Measurements from ENCODE around the gene CCDC12. TPM values are rescaled to one million over a fixed set of nuclear protein-coding genes. Genes with fewer than 3 reads are reported as not detected.

Gene CCDC12
- total RNA-seq, 1 donor from 2014 or later: 30.9 TPM

DNA sequence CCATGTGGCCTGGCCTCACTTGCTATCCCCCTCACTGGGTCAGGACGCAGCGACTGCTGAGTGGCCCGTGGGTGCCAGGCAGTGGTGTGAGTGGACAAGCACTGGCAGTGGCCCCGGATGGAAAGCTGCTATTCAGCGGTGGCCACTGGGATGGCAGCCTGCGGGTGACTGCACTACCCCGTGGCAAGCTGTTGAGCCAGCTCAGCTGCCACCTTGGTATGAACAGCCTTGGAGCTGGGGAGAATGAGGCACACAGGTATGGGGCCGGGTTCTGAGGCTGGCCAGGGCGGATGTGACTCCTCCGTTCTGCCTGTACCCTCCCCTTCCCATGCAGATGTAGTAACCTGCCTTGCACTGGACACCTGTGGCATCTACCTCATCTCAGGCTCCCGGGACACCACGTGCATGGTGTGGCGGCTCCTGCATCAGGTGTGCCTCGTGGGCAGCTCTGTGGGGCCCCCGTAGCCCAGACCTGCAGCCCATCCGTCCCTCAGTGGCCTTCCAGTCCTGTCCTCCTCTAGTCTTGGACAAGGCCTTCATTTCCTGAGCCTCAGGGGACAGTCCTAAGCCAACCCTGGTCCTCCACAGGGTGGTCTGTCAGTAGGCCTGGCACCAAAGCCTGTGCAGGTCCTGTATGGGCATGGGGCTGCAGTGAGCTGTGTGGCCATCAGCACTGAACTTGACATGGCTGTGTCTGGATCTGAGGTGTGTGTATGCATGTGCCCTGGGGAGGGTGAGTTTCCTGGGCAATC lies 31.1 kb upstream of the CCDC12 start:
- DNase-seq: no peak

DNA sequence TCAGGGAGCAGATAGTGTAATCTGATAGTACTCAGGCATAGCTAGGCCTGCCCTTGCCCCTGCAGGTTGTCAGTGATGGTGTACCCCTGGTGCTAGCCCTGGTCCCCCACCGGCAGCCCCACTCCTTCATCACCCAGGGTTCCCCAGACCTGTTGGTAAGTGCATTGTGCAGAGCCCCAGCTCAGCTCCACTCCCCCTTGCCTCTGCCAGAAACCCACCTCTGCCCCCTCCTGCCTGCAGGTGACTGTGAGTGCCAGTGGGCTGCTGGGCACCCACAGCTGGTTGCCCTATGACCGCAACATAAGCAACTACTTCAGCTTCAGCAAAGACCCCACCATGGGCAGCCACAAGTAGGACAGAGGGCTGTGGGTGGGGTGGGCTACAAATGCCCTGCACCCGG lies 30.5 kb upstream of the CCDC12 start:
- DNase-seq: no peak

GRCh38 chr3:47006145-47006651 lies 29.7 kb upstream of the CCDC12 start:
- DNase-seq: no peak

GRCh38 chr3:47005212-47006144 lies 28.9 kb upstream of the CCDC12 start:
- no peak for DNase-seq

GRCh38 chr3:47004369-47005211 lies 28.0 kb upstream of the CCDC12 start:
- DNase-seq: no peak

GRCh38 chr3:47003461-47004368 lies 27.2 kb upstream of the CCDC12 start:
- DNase-seq: no peak

- DNase-seq: no peak
These were observed 26.5 kb upstream of the CCDC12 start for GRCh38 chr3:47003056-47003410.

DNA sequence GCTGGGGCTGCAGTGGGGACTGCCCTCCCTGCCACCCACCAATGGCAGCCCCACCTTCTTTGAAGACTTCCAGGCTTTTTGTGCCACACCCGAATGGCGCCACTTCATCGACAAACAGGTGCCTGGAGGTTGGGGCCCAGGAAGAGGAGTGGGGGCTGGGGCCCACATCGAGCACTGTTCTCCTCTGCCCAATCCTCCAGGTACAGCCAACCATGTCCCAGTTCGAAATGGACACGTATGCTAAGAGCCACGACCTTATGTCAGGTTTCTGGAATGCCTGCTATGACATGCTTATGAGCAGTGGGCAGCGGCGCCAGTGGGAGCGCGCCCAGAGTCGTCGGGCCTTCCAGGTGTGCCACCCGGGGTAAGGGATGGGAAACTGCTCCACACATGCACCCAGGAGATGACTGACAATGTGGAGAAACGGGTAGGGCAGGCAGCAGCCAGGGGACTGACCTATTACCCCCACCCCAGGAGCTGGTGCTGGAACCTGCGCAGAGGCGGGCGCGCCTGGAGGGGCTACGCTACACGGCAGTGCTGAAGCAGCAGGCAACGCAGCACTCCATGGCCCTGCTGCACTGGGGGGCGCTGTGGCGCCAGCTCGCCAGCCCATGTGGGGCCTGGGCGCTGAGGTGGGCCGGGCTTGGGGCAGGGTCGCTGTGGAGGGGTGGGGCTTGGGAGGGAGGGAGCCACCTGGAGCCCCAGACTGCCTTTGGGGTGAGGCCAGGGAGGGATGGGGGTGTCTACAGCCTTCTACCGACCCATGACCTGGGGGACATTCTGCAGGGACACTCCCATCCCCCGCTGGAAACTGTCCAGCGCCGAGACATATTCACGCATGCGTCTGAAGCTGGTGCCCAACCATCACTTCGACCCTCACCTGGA lies 25.9 kb upstream of the CCDC12 start:
- DNase-seq: no peak

GRCh38 chr3:47001731-47002170 lies 25.2 kb upstream of the CCDC12 start:
- no peak for DNase-seq

- DNase-seq: no peak
These were observed 24.6 kb upstream of the CCDC12 start for GRCh38 chr3:47000922-47001730.

DNA sequence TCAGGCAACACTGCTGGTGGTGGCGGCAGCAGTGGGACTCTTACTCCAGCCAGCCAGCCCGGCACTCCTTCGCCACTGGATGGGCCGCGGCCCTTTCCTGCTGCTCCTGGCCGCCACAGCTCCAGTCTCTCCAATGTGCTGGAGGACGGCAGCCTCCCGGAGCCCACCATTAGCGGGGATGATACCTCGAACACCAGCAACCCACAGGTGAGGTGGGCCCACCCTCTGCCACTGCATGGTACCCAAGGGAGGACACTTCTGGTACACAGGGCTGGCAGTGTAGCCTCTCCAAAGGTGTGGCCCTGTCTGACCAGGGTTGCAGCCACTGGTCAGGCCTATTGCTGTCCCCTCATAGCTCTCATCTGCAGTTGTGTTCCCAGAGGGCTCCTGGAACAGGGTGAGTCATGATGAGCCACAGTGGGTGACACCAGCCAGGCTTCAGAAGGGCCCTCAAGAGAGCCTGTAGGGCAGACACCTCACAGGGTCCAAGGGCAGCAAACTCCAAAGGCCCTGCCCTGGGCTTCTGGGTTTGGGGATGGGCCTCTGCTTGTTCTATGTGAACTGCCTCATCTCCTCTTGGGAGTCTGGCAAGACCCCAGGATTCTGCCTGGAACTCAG lies 23.8 kb upstream of the CCDC12 start:
- no peak for DNase-seq

DNA sequence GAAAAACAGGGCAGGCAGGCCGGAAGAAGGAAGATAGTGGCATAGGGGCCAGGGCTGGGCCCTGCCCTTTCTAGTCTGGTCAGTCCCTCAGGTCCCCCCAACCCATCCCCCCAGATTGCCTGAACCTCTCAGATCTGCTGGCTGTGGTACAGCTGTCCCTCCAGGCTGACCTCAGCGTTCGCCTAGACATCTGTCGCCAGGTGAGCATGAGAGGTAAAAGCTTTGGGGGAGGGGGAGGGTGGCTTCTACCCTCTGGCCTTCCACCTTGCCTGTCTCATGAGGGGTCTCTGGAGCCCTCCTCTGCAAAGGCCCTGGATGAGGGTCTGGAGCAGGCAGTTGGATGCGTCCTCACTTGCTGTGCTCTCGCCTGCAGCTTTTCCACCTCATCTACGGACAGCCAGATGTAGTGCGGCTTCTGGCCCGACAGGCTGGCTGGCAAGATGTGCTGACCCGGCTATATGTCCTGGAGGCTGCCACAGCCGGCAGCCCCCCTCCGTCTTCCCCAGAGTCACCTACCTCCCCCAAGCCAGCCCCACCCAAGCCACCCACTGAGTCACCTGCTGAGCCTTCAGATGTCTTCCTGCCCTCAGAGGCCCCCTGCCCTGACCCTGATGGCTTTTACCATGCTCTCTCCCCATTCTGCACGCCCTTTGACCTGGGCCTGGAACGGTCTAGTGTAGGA lies 23.1 kb upstream of the CCDC12 start:
- DNase-seq: no peak

- no peak for DNase-seq
These were observed 22.4 kb upstream of the CCDC12 start for GRCh38 chr3:46998852-46999515.

GRCh38 chr3:46998121-46998851 lies 21.7 kb upstream of the CCDC12 start:
- no peak for DNase-seq

DNA sequence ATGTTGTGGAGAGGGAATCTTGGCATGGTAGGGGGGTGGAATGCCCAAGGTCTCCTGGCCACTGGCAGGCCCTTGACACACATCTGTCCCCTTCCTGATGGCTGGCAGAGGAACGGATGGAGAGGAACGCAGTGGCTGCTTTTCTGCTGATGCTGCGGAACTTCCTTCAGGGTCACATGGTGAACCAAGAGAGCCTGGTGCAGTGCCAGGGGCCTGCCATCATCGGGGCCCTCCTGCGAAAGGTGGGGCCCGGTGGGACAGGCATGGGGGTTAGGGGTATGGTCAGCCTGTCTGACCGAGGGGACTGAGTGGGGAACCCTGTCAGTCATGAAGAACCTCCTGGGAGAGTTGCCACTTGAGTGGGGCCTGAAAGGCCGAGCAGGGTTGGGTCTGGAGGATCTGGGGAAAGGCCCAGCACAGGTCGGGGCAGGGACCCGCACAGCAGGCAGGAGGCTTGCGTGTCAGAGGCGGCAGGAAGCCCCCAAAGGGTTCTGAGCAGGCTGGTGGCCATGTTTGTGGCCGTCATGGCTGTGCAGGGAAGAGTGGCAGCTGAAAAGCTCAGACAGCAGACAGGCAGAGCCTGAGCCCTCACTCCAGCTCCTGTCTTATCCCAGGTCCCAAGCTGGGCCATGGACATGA lies 21.0 kb upstream of the CCDC12 start:
- DNase-seq: no peak
